GM12878 (cell line): Measurements from ENCODE around the gene CDHR5. TPM values are rescaled to one million over a fixed set of nuclear protein-coding genes. Genes with fewer than 3 reads are reported as not detected.

Source experiments
- BACH1 ChIP-seq: fragments of 450-650 bp; IDR thresholded peaks from 2 replicates; pipeline ENCODE4 v1.6.1; 2017; ENCODE audit warnings: mild to moderate bottlenecking, borderline replicate concordance
- DPF2 ChIP-seq: fragments of 450-650 bp; IDR thresholded peaks from 2 replicates; pipeline ENCODE4 v1.6.1; 2017; ENCODE audit warnings: mild to moderate bottlenecking
- GATAD2B ChIP-seq: fragments of 450-650 bp; conservative IDR thresholded peaks from 2 replicates; pipeline ENCODE4 v1.6.1; 2017; ENCODE audit warnings: low read depth, mild to moderate bottlenecking, moderate library complexity
- IRF5 ChIP-seq: fragments of 450-650 bp; IDR thresholded peaks from 2 replicates; pipeline ENCODE4 v1.6.1; 2017; ENCODE audit warnings: borderline replicate concordance
- JUNB ChIP-seq: IDR thresholded peaks from 2 replicates; pipeline ENCODE4 v1.6.1; 2016; ENCODE audit warnings: antibody characterized with exemption, mild to moderate bottlenecking
- MAX ChIP-seq: IDR thresholded peaks from 2 replicates; pipeline ENCODE4 v1.6.1; 2012; ENCODE audit warnings: low read depth, low read length, improper control_type of control experiment
- SRF ChIP-seq, 2 experiments: IDR thresholded peaks; 2 replicates each; pipeline ENCODE4 v1.6.1; 2011; ENCODE audit warnings: low read depth in 2 of 2, low read length in 2 of 2, mild to moderate bottlenecking in 1 of 2, moderate library complexity in 1 of 2
- SUPT20H ChIP-seq: IDR thresholded peaks from 2 replicates; pipeline ENCODE4 v1.6.1; 2011; ENCODE audit warnings: low read depth, mild to moderate bottlenecking, low read length, moderate library complexity, borderline replicate concordance; ENCODE audit not compliant: control insufficient read depth
- ZBTB4 ChIP-seq: fragments of 450-650 bp; formaldehyde crosslinking; IDR thresholded peaks from 2 replicates; pipeline ENCODE4 v1.4.0; 2022; ENCODE audit warnings: mild to moderate bottlenecking, moderate library complexity
- ZNF622 ChIP-seq: fragments of 450-650 bp; IDR thresholded peaks from 2 replicates; pipeline ENCODE4 v1.6.1; 2017; ENCODE audit warnings: mild to moderate bottlenecking, inconsistent platforms
- polyA plus RNA-seq, 11 experiments: library from polyadenylated mRNA; depleted of rRNA in 4 of 11; unstranded in 6 of 11; stranded (reverse) in 5 of 11; fragments of >200 nt; fragmentation: Nextera tagmentation in 4 of 11; fragmentation: Illumina TruSeq in 1 of 11; extraction: Ambion mirVana in 4 of 11; extraction: Trizol in 1 of 11; gene quantifications; 1 replicate in 1 of 11; 2 replicates in 10 of 11; pipeline versions ENCODE4 v1.2.1 to v1.2.3, GENCODE V29; 2011 to 2016; ENCODE audit warnings: inconsistent platforms in 2 of 11, missing spikeins in 2 of 11, low read depth in 1 of 11
- total RNA-seq, 4 experiments: library from RNA; depleted of rRNA in 3 of 4; stranded (reverse); fragments of >200 nt in 3 of 4; fragmentation: Illumina TruSeq in 1 of 4; extraction: Trizol in 1 of 4; gene quantifications; 2 replicates each; pipeline versions ENCODE4 v1.2.1 to v1.2.3, GENCODE V29; 2013 to 2021

CDHR5 gene
- total and polyA plus RNA-seq, 10 of the 15 experiments (the other 5 are each of a cell fraction or from before 2014, with no cell fraction given): 0.06 TPM; not detected in 9

GRCh38 chr11:605286-606129 is 19.2 kb downstream of the CDHR5 start (continued):
- TF ChIP-seq ZBTB4 (no peak), DPF2 (no peak), SRF (IDR thresholded peaks at IDR 0.05; ENCODE audit: low read depth in 2 of 2, low read length in 2 of 2) (no peak), BACH1 (no peak), SUPT20H (no peak), IRF5 (no peak), ZNF622 (no peak), GATAD2B (no peak), JUNB (no peak), MAX (no peak)
